Glomerular visceral epithelial cell (primary cell): ENCODE results near the gene PTPRN2.
"Not testable (repeated sequence)": the region's sequence is repeated elsewhere in the genome, so short reads cannot be mapped to it uniquely, and the experiment has no call there.

Experiments
- DNase-seq: peaks from one replicate; pipeline ENCODE4 v3.0.0-alpha.2; 2016; ENCODE audit errors: extremely low spot score

PTPRN2 gene

DNA sequence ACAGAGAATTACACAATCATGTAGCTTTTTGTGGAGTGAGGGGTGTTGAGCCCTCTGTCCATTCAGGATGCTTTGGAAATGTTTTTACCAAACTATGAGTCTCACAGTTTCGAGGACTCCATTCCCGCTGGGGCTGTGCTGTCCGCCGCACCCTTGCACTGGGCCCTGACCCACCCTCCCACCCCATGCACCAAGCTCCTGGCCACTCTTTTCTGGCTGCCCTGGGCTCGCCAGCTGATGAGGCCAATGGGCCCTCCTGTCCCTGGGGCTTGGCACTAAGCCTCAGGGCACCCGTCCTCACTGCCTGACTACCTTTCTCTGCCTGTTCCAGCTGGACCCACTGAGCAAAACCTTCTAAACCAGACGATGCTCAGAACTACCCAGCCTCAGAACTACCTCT, 332.1 kb downstream of the PTPRN2 start:
- DNase-seq: no peak

DNA sequence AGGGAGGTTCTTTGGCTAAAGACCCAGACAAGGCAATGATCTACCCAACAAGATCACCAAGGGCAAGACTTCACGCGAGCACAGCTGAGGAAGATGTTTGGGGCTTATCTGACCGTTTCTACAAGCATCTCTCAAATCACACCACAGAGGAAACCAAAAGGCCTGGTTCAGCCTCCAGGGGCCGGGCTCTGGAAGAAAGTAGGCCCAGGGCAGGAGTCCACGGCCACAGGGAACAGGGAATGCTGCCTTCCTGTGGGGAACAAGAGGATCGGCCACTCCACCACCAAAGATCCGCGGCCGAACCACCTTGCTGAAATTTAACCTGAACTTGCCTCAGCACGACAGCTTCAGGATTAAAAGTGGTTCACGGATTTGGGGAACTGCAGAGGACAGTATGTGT, 332.5 kb downstream of the PTPRN2 start:
- DNase-seq: no peak

DNA sequence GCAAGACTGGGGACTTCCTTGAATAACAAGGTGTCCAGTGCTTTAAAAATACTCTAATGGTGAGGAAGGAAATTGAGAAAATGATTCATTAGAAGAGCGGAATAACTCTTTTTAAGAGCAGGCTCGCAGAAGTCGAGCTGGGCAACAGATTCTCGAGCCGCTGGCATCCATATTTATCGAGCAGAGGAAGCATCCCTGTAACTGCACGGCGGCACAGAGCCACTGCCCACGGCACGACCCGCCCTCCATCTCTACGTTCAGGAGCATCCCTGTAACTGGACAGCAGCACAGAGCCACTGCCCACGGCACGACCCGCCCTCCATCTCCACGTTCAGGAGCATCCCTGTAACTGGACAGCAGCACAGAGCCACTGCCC, 334.0 kb downstream of the PTPRN2 start:
- DNase-seq: not testable (repeated sequence)

DNA sequence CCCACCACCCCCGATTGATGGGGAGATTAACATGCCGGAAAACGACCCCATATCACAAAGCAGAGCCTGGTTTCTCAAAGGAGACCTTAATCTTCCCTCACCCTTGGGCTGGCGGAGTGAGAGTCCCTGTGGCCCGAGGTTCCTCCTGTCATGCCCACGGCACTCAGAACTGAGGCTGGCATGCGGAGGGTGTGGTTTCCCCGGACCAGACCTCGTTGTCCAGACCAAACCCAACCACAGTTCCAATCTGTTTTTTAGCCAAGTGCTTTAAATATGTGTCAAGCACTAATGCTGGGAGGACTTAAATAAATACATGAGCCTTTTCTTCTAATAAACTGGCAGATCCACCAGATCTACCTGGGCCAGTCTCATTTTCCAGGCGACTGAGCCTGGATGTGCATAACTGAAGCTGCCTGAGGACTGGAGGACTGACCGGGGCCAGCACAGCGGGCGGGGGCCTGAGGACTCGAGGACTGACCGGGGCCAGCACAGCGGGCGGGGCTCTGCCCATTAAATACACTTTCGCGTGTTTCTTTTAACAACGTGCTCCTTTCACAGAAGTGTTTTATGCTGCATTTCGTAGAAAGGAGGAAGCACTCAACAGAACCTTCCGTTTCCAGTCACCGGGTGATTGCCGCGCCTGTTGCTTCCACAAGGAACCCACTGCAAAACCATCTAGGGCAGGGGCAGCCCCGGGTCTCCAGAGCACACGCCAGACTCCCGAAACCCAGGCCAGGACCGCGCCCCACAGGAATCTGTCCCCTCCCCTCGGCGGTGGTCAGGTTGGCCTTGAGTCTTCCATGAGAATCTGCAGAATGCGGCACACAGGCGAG, 334.6 kb downstream of the PTPRN2 start:
- no peak for DNase-seq

DNA sequence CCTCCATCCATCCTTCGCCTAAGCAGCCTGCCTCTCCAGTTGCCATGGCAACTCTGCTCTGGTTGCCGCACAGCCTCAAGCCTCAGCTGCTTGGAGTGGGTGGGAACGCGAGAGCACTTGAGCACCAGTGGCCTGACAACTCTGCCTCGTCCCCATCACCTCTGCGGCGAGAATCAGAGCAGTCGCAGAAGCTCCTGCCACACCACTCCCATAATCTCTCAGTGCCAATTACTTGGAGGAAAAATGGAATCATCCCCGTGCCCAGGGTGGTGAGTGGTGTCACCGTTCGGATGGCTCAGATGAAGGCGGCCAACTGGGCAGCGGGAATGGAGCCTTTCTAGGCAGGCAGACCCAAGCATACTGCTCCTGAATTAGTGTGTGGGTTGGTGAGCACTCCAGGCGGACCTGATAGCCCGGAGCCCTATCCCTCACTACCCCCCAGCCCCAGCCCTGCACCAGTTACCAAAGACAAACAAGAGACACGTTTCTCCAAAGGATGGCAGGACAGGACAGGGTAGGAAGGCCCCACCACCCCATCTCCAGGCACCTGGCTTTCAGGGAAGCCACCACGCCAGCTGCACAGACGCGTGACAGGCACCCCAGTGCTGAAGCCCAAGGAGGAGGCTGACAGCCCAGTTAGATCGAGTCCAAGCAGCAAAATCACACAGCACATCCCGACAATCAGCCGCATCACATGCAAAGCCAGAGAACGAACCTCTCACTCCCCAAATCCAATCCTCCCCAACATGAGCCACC, 335.4 kb downstream of the PTPRN2 start:
- DNase-seq: no peak

DNA sequence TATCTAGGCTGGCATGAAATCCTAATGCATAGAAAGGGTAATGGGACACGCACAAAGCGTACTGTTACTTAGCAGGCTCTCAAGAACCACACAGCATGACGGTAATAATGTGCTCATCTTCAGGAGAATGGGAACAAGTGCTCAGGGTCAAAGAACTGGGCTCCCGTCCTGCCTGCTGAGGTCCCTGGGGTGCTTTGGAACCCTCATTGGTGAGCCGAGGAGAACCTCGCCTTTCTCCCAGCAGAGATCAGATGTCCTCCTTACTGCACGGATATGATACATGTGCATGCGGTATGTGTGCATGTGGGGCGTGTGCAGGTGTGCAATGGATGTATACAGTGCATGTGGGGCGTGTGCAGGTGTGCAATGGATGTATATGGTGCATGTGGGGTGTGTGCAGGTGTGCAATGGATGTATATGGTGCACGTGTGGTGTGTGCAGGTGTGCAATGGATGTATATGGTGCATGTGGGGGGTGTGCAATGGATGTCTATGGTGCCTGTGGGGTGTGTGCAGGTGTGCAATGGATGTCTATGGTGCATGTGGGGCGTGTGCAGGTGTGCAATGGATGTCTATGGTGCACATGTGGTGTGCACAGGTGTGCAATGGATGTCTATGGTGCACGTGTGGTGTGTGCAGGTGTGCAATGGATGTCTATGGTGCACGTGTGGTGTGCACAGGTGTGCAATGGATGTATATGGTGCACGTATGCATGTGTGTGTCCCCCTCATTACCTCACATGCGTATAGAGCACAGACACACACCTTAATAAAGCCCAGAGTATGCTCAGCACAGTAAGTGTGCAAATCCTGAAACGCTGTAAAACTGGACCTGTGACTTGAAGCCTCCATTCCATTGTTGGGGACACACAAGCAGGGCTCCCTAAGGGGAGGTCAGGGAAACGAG, 336.3 kb downstream of the PTPRN2 start:
- DNase-seq: no peak

DNA sequence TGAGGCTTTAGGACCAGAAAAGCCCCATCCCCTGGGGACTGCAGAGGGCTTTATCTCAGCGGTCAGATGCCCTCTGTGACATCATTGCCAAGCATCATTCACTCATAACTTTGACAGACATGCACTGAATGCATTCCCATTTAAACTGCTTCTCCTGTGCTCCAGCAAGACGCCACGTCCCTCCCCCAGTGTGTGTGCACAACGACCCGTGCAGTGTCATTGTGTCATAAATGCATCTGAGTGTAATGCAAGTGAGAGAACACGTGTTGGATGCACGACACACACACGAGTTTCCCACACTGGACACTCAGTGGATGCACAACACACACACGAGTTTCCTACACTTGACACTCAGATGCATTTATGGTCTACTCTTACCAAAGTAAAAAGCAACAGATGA, 337.9 kb downstream of the PTPRN2 start:
- no peak for DNase-seq

DNA sequence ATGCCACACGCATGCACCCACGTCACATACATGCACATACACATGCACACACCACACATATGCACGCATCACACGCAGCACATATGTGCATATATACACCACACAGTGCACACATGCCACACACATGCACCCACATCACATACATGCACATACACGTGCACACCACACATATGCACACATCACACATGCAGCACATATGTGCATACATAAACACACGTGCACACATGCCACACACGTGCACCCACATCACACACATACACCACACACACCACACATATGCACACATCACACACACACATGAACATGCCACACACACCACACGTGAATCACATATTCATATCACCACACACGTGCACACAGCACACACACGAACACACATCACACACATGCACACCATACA, 338.8 kb downstream of the PTPRN2 start:
- no peak for DNase-seq

DNA sequence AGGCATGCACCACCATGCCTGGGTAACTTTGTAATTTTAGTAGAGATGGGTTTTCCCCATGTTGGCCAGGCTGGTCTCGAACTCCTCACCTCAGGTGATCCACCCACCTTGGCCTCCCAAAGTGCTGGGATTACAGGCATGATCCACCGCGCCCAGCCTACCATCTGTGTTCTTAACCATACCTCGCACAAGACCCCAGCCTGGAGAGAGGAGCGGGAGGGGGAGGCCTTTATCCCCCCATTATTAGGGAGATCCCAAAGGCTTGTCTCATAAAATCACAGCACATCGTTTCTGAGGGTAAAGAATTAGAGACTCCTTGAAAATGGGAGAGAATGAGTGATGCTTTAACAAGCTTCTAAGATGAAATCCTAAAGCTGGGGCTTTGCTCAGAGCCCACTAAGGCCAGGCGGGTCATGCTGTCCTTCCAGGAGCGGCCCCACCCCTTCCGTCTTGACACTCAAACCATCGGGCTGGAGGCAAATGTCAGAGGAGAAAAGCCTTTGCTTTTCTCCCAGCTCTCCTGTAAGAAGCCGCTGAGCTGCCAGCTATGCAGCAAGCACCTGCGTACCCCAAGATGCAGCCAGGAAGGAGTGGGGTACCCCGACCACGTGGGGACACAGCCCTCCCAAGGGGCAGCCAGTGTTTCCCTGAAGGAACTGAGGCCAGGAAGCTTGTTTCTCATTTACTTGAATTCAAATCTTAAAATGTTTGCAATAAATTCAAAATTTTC, 339.7 kb downstream of the PTPRN2 start:
- DNase-seq: no peak

DNA sequence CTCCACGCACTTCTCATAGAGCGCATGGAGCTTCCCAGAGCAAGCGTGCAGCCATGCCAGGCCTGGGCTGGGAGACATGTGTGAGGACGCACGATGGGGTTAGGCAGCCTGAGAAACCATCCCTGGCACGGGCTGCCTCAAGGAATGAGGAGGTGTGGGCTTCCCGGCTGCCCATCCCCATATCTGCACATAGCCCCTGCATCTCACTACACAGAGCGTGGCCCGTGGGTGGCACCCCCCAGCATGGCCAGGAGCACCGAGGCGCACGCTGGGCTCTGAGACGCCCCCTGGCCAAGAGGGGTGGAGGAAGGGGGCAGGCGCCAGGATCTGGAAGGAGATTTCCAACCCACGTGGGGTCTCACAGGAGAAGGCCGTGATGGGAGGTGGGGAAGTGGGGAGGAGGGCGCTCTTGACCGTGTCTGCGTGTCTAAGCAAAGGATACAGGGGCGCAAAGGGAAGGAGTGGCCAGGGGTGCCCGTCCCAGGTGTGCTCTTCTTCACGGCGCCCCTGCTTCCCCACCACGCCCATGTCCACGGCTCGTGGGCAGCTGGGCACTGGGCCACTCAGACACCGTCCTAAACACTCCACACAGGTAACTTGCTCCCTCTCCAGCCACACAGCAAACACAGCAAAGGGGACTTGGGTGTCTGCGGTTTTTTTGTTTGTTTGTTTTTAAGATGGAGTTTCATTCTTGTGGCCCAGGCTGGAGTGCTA, 340.5 kb downstream of the PTPRN2 start:
- DNase-seq: no peak

DNA sequence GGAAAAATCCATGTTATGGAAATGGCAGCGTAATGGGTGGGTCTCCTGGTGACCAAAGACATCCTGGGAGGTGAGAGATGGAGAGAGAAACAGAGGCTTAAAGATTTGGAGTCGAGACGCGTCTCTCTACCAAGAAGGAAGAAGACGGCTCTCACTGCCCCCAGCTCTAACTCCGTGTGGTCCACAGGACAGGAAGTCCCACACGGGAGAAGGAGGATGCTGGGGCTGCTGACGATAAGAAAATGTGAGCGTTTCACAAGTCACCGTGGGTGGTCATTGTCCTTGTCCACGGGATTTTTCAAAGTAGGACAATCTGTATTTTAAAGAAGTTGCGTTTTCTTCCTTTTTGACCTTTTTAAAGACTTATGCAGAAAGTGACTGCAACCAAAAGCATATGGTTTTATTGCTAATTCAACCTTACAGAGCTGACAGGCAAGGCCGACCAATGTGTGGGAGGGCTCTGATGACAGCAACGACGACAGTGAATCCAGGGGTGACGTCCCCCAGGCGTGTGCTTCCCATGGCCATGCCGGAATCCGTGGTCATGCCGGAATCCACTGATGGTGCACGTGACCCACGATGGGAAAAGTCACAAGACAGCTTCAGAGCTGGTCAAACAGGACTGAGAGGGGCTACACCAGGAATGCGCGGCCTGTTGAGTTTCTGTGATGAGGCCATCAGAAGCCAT, 341.2 kb downstream of the PTPRN2 start:
- no peak for DNase-seq

DNA sequence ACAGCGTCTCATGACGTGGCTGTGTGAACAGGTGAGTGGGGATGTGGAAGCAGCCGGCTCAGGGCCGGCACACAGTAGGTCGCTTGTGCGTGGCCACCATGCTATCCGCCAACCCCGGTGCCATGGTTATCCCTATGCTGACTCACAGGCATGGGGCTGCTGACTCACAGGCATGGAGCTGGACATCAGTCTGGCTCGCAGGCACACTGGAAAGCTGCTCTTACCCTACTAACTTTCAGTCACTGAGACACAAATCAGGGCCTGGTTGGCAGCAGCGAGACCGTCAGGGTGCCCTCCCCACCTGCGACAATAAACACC, 341.9 kb downstream of the PTPRN2 start:
- DNase-seq: no peak

DNA sequence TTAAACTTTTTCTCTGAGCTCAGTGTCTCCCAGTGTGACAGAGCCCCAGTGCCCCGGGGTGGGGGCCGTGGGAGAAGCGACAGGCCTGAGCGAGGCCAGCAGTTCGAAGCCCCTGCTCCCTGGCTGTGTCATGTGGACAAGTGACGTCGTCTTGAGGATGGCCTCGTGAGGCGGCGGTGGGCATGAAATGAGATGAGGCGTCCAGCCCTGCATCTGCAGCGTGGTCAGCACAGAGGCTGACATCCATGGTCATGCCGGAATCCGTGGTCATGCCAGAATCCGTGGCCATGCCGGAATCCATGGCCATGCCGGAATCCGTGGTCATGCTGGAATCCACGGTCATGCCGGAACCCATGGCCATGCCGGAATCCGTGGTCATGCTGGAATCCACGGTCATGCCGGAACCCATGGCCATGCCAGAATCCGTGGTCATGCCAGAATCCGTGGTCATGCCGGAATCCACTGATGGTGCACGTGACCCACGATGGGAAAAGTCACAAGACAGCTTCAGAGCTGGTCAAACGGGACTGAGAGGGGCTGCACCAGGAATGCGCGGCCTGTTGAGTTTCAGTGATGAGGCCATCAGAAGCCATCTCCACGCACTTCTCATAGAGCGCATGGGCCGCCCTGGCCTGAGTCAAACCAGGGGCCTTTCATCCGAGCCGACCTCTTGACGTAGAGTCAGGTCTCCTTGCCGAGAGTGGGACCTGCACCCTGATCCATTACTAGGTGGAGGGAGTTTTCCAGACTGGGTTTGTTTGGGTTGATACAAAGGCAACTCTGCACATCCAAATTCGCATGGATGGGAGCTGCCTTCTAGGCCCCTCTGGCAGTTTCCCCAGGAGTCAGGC, 342.5 kb downstream of the PTPRN2 start:
- DNase-seq: no peak

DNA sequence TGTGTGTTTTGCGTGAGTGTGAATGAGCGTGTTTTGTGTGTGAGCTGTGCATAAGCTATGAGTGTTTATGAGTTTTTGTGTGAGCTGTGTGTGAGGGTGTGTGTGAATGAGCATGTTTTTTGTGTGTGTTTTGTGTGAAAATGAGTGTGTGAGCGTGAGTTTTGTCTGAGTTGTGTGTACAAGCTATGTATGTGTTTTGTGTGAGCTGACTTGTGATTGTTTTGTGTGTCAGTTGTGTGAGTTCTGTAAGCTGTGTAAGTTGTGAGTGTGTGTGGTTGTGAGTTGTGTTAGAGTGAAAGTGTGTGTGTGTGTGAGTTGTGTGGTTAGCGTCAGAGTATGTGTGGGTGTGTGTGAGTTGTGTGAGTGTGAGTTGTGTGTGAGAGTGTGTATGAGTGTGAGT, 343.2 kb downstream of the PTPRN2 start:
- DNase-seq: no peak

DNA sequence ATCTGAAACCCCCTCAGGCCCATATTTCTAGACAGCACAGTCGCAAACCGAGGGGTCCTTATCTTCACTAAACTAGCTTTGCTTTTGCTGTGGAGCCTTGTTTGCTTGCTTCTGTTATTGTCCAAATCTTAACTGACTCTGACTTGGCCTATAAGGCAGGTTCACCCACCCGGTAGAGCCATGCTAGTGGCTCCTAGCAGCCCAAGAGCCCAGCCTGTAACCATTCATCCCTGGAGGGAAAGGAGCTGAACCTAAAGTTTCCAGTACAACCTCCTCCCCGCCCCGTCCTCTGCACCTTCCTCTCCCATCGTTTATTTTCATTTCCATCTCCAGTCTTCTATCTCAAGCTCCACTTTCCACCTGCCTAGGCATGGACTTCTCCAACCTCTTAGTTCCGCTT, 345.7 kb downstream of the PTPRN2 start:
- DNase-seq: no peak

DNA sequence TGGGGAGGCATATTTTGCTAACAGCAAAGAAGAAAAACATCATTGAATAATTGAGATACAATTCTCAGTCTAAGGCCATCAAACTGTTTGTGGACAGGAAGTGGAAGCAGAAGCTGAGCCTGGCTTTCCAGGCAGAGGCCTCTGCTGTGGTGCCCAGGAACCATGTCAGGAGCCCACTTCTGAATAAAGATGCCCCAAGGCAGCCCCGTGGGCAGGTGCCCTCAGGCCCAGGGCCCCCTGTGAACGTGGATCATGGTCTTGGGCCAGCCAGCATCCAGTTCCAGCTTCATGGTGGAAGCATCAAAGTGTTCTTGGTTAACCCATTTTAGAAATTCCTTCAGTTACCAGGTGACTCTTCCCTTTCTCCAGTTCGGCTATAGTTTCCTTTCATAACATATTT, 346.8 kb downstream of the PTPRN2 start:
- no peak for DNase-seq

DNA sequence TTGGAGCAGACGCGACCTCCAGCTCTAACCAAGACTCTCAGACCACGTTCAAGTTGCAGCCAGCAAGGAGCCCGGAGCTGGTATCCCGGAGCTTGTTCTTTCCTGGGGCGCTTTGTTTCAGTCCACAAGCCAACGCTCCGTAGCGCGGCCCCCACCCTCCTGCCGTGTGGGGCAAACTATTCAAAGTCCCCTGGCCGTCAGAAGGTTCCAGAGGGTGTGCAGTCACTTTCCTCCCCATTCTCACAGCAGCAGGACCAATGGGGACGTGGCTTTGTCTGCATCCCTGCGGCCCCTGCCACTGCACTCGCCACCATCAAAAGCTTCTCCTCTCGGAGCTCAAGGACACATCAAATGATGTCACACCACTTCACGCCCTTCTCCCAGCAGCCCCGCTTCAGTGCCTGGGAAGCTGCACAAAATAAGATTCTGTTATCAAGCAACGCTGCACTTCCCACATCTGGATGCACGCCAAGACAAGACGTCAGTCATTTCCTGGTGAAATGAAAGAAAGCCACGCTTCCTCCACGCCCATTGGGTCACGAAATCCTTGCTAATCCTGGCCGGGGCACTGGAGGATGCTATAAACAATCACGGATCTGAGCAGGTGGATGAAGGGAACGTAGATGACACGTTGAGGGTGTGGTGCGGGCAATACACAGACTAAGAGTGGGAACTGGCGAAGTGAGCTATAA, 348.2 kb downstream of the PTPRN2 start:
- no peak for DNase-seq

DNA sequence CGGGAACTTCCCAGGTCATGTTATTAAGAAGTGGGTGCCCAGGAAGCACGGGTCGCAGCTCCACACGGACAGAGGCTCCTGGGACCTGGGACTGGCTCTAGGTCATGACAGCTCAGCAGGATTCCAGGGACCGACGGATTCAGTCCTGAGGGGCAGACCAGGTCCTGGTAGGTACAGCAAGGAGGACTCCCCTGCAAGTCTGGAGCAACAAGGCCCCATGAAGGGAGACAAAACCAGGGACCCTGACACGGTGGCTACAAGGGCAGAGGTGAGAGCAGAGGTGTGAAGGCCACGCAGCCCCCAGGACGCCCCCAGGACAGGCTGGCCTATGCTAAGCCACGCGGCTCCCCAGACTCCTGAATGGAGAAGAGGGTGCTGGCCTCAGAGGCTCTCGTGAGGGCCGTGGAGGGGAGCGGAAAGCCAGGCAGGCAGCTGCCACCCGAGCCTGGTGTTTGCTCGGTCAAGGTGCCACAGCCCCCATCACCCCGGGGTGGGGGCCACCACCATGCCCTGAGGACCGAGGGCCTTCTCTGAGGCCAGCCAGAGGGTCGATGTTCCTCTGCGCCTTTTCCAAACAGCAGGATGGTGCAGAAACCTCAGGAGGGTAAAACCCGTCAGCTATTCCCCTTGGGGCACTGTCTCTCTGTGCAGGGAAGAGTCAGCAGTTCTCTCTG, 348.9 kb downstream of the PTPRN2 start:
- DNase-seq: no peak
